Measurements from ENCODE around the gene ZMYND8.

ZMYND8 gene

DNA sequence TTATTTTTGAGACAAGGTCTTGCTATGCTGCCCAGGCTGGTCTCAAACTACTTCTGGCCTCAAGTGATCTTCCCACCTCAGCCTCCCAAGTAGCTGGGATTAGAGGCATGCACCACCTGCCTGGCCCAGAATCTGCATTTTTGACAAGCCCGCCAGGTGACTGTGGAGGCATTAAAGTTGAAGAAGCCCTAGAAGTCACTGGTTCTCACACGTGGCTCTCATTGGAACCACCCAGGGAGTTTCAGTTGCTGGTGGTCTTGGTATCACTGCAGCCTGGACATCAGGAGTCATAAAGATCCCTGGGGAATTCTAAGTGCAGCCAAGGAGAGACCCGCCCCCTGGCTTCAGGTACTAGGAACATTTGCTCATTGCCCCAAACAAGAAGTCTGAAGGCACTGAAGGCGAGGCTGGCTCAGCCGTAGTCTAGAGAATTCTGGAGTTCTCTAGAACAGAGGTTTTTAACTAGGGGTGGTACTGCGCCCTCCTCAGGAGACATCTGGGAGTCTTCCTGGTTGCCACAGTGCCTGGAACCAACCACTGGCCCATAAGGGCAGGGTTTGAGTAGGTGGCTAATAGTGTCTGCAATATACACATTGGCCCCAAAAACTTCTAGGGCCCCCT lies 182.8 kb downstream of the ZMYND8 start:
- H3K27me3 ChIP-seq (ENCODE audit: control insufficient read depth, insufficient read depth, low read length): no peaks in the 10 kb centered on the region

DNA sequence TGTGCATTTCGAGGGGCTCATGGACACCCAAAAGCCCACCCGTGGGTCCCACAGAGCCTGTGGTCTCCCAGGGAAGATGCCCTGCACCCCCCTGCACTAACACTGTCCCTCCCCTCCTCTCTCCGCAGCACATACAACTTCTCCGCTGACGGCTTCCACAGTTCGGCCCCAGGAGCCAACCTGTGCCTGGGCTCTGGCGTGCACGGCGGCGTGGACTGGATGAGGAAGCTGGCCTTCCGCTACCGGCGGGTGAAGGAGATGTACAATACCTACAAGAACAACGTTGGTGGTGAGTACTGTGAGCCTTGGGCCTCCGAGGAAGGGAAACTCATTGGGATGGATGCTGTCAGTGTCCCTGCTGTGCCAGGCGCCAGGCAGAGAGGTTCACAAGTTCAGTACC lies 183.9 kb downstream of the ZMYND8 start:
- Histone ChIP-seq H3K9ac (ENCODE audit: low read depth, low read length) (no peak overlapping the region), H3K9me3 (ENCODE audit: control insufficient read depth, insufficient read depth, low read length) (no peaks in the 10 kb centered on the region), H3K4me1 (ENCODE audit: control insufficient read depth, insufficient read depth, low read length) (no peaks in the 10 kb centered on the region), H3K36me3 (ENCODE audit: control insufficient read depth, insufficient read depth, low read length) (no peaks in the 10 kb centered on the region), H3K4me3 (ENCODE audit: low read depth, low read length) (no peak overlapping the region), H3K27me3 (ENCODE audit: control insufficient read depth, insufficient read depth, low read length) (no peaks in the 10 kb centered on the region)

More for the DNA sequence above, 182.8 kb downstream of the ZMYND8 start:
- H3K9me3 ChIP-seq (ENCODE audit: control insufficient read depth, insufficient read depth, low read length): no peaks in the 10 kb centered on the region
- H3K4me1 ChIP-seq (ENCODE audit: control insufficient read depth, insufficient read depth, low read length): no peaks in the 10 kb centered on the region
- no peaks in the 10 kb centered on the region for H3K36me3 ChIP-seq (ENCODE audit: control insufficient read depth, insufficient read depth, low read length)
- H3K9ac ChIP-seq (ENCODE audit: low read depth, low read length): no peak overlapping the region
- H3K4me3 ChIP-seq (ENCODE audit: low read depth, low read length): no peak overlapping the region

DNA sequence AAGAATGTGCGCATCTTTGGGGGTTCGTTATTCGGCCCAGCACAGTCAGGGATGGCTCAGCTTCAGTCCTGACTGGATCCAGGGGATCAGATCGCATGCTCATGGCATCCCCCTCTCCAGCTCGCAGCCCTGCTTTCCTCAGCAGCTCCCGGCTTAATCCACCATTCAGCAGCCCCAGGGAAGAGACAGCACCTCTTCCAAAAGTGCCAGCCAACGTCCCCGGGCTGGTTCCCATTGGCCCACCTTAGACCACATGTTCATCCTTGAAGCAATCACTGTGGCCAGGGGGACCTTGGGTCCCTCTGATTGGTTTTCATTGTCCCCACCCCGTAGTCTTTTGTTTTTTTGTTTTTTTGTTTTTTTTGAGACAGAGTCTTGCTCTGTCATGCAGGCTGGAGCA lies 188.7 kb downstream of the ZMYND8 start:
- H3K9ac ChIP-seq (ENCODE audit: low read depth, low read length): no peak overlapping the region
- no peaks in the 10 kb centered on the region for H3K9me3 ChIP-seq (ENCODE audit: control insufficient read depth, insufficient read depth, low read length)
- H3K4me3 ChIP-seq (ENCODE audit: low read depth, low read length): no peak overlapping the region

DNA sequence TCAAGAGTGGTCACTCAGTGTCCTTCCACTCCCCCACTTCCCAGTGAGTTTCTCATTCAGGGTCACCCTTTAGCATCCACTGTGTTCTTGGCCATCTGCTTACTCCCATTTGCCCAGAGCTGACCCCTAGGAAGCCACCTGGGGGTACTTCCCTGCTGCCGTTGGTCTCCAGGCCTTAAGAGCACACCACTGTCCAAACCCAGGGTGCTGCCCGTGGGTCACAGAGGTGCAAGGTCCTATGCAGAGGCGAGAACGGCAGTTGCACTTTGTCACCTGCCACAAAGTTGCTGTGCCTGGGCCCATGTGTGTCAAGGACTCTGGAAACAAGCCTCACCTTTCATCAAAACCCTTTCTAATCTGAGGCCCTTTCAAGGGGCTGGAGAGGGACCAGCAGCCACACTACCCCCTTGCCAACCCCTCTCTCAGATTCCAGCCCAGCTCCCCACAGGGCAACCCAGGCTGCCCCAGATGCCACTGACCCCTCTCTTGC lies 191.1 kb downstream of the ZMYND8 start:
- Histone ChIP-seq H3K27me3 (ENCODE audit: control insufficient read depth, insufficient read depth, low read length) (no peaks in the 10 kb centered on the region), H3K4me3 (ENCODE audit: low read depth, low read length) (no peak overlapping the region), H3K4me1 (ENCODE audit: control insufficient read depth, insufficient read depth, low read length) (no peaks in the 10 kb centered on the region), H3K36me3 (ENCODE audit: control insufficient read depth, insufficient read depth, low read length) (no peaks in the 10 kb centered on the region), H3K9me3 (ENCODE audit: control insufficient read depth, insufficient read depth, low read length) (no peaks in the 10 kb centered on the region), H3K9ac (ENCODE audit: low read depth, low read length) (no peak overlapping the region)

More for the DNA sequence above, 188.7 kb downstream of the ZMYND8 start:
- no peaks in the 10 kb centered on the region for H3K4me1 ChIP-seq (ENCODE audit: control insufficient read depth, insufficient read depth, low read length)
- no peaks in the 10 kb centered on the region for H3K36me3 ChIP-seq (ENCODE audit: control insufficient read depth, insufficient read depth, low read length)
- H3K27me3 ChIP-seq (ENCODE audit: control insufficient read depth, insufficient read depth, low read length): no peaks in the 10 kb centered on the region

GRCh38 chr20:47164140-47164539 lies 192.4 kb downstream of the ZMYND8 start:
- Histone ChIP-seq H3K9me3 (ENCODE audit: control insufficient read depth, insufficient read depth, low read length) (no peaks in the 10 kb centered on the region), H3K9ac (ENCODE audit: low read depth, low read length) (no peak overlapping the region), H3K36me3 (ENCODE audit: control insufficient read depth, insufficient read depth, low read length) (no peaks in the 10 kb centered on the region), H3K4me1 (ENCODE audit: control insufficient read depth, insufficient read depth, low read length) (no peaks in the 10 kb centered on the region), H3K27me3 (ENCODE audit: control insufficient read depth, insufficient read depth, low read length) (no peaks in the 10 kb centered on the region), H3K4me3 (ENCODE audit: low read depth, low read length) (no peak overlapping the region)

GRCh38 chr20:47161411-47161810 lies 195.1 kb downstream of the ZMYND8 start:
- Histone ChIP-seq H3K4me1 (ENCODE audit: control insufficient read depth, insufficient read depth, low read length) (no peaks in the 10 kb centered on the region), H3K4me3 (ENCODE audit: low read depth, low read length) (no peak overlapping the region), H3K9ac (ENCODE audit: low read depth, low read length) (no peak overlapping the region), H3K36me3 (ENCODE audit: control insufficient read depth, insufficient read depth, low read length) (no peaks in the 10 kb centered on the region), H3K27me3 (ENCODE audit: control insufficient read depth, insufficient read depth, low read length) (no peaks in the 10 kb centered on the region), H3K9me3 (ENCODE audit: control insufficient read depth, insufficient read depth, low read length) (no peaks in the 10 kb centered on the region)

DNA sequence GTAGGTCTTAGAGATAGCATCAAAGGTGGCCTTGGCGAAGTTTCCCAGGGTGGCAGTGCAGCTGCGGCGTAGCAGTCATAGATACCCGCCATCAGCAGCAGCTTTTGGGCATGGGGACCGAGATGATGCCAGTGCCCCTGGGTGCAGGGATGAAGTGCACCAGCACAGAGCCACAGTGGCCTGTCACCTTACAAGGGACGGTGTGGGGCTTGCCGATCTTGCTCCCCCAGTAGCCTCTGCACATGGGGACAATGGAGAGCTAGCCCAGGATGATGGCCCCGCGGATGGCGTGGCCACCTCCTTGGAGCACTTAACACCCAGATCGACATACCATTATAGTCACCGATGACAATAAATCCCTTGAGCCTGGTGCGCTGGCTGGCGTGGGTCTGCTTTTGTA lies 195.5 kb downstream of the ZMYND8 start:
- no peak overlapping the region for H3K4me3 ChIP-seq (ENCODE audit: low read depth, low read length)
- no peaks in the 10 kb centered on the region for H3K27me3 ChIP-seq (ENCODE audit: control insufficient read depth, insufficient read depth, low read length)
- no peaks in the 10 kb centered on the region for H3K9me3 ChIP-seq (ENCODE audit: control insufficient read depth, insufficient read depth, low read length)
- H3K36me3 ChIP-seq (ENCODE audit: control insufficient read depth, insufficient read depth, low read length): no peaks in the 10 kb centered on the region
- no peak overlapping the region for H3K9ac ChIP-seq (ENCODE audit: low read depth, low read length)
- no peaks in the 10 kb centered on the region for H3K4me1 ChIP-seq (ENCODE audit: control insufficient read depth, insufficient read depth, low read length)

GRCh38 chr20:47160240-47160639 lies 196.3 kb downstream of the ZMYND8 start:
- no peaks in the 10 kb centered on the region for H3K9me3 ChIP-seq (ENCODE audit: control insufficient read depth, insufficient read depth, low read length)

More at GRCh38 chr20:47160240-47160639, 196.3 kb downstream of the ZMYND8 start:
- Histone ChIP-seq H3K4me3 (ENCODE audit: low read depth, low read length) (no peak overlapping the region), H3K4me1 (ENCODE audit: control insufficient read depth, insufficient read depth, low read length) (no peaks in the 10 kb centered on the region), H3K9ac (ENCODE audit: low read depth, low read length) (no peak overlapping the region), H3K27me3 (ENCODE audit: control insufficient read depth, insufficient read depth, low read length) (no peaks in the 10 kb centered on the region), H3K36me3 (ENCODE audit: control insufficient read depth, insufficient read depth, low read length) (no peaks in the 10 kb centered on the region)
